ENCODE data around the gene LRRC4B.
"Not testable (repeated sequence)": the region's sequence is repeated elsewhere in the genome, so short reads cannot be mapped to it uniquely, and the experiment has no call there.

Gene LRRC4B

GRCh38 chr19:50551715-50552187 lies 16.5 kb downstream of the LRRC4B start:
- no peak for DNase-seq

GRCh38 chr19:50551034-50551714 lies 17.1 kb downstream of the LRRC4B start:
- DNase-seq: no peak

GRCh38 chr19:50550594-50550966 lies 17.7 kb downstream of the LRRC4B start:
- no peak for DNase-seq

GRCh38 chr19:50549927-50550593 lies 18.2 kb downstream of the LRRC4B start:
- no peak for DNase-seq

GRCh38 chr19:50549059-50549926 lies 18.9 kb downstream of the LRRC4B start:
- DNase-seq: no peak

GRCh38 chr19:50548191-50549058 lies 19.8 kb downstream of the LRRC4B start:
- DNase-seq: no peak

- DNase-seq: no peak
Measured at GRCh38 chr19:50547385-50548190, 20.6 kb downstream of the LRRC4B start.

- DNase-seq: no peak
Measured at GRCh38 chr19:50546527-50547221, 21.6 kb downstream of the LRRC4B start.

- DNase-seq: no peak
Measured at GRCh38 chr19:50542943-50543342, 25.3 kb downstream of the LRRC4B start.

GRCh38 chr19:50537769-50538230 lies 30.4 kb downstream of the LRRC4B start:
- DNase-seq: peak; percentile 82 to 93 (median 86)

GRCh38 chr19:50537306-50537685 lies 30.9 kb downstream of the LRRC4B start:
- no peak for DNase-seq

GRCh38 chr19:50536662-50537305 lies 31.5 kb downstream of the LRRC4B start:
- DNase-seq: no peak

GRCh38 chr19:50535672-50536187 lies 32.5 kb downstream of the LRRC4B start:
- no peak for DNase-seq

GRCh38 chr19:50534478-50534877 lies 33.8 kb downstream of the LRRC4B start:
- no peak for DNase-seq

GRCh38 chr19:50532952-50533351 lies 35.3 kb downstream of the LRRC4B start:
- DNase-seq: no peak

GRCh38 chr19:50531171-50531612 lies 37.0 kb downstream of the LRRC4B start:
- DNase-seq: no peak

GRCh38 chr19:50528052-50528451 lies 40.2 kb downstream of the LRRC4B start:
- not testable (repeated sequence) for DNase-seq

GRCh38 chr19:50522881-50523280 lies 45.4 kb downstream of the LRRC4B start:
- DNase-seq: no peak

- no peak for DNase-seq
Measured at GRCh38 chr19:50520822-50521465, 47.3 kb downstream of the LRRC4B start.
